KBM-7 (cell line): ENCODE data around the gene ZFYVE9.
"Not testable (repeated sequence)": the region's sequence is repeated elsewhere in the genome, so short reads cannot be mapped to it uniquely, and the experiment has no call there.

Source experiments
- DNase-seq: peaks from one replicate; pipeline ENCODE4 v3.0.0-alpha.2; 2015
- in situ Hi-C: fragments of 300-500 bp; cut with MboI; formaldehyde crosslinking; loops from 2 replicates; pipeline ENCODE4 v1.14.3; 2020; ENCODE audit warnings: low sequenced_read_pairs, low pct_unique_long_range_greater_than_20kb, mixed read lengths

The ZFYVE9 gene

GRCh38 chr1:52141513-52142219, at the start of gene ZFYVE9:
TSS of gene ZFYVE9 (plus strand) at chr1:52142089. CDS start at chr1:52233207, 91,118 bp downstream.
- DNase-seq, result peak; percentile 72
- in situ Hi-C loops, result no loop called here

GRCh38 chr1:52094300-52094699, 47.6 kb upstream of the ZFYVE9 start:
- DNase-seq, in situ Hi-C loops: not testable (repeated sequence)

GRCh38 chr1:52096216-52096615, 45.7 kb upstream of the ZFYVE9 start:
- in situ Hi-C loops, result no loop called here
- DNase-seq, result no peak

GRCh38 chr1:52098139-52098871, 43.6 kb upstream of the ZFYVE9 start:
- DNase-seq, result no peak
- in situ Hi-C loops, result no loop called here

GRCh38 chr1:52102336-52103013, 39.4 kb upstream of the ZFYVE9 start:
- no peak for DNase-seq
- in situ Hi-C loops, result no loop called here

- peak; percentile 57 for DNase-seq
Measured at GRCh38 chr1:52111492-52111891, 30.4 kb upstream of the ZFYVE9 start.

GRCh38 chr1:52112489-52112888, 29.4 kb upstream of the ZFYVE9 start:
- no peak for DNase-seq
- in situ Hi-C loops, result no loop called here

More at GRCh38 chr1:52111492-52111891, 30.4 kb upstream of the ZFYVE9 start:
- in situ Hi-C loops, result no loop called here

- in situ Hi-C loops, result no loop called here
- no peak for DNase-seq
Measured at GRCh38 chr1:52119301-52120079, 22.4 kb upstream of the ZFYVE9 start.

- no peak for DNase-seq
- in situ Hi-C loops, result no loop called here
Measured at GRCh38 chr1:52122384-52122783, 19.5 kb upstream of the ZFYVE9 start.

GRCh38 chr1:52123622-52124021, 18.3 kb upstream of the ZFYVE9 start:
- DNase-seq, result no peak
- in situ Hi-C loops, result no loop called here

GRCh38 chr1:52125736-52126359, 16.0 kb upstream of the ZFYVE9 start:
- no peak for DNase-seq
- in situ Hi-C loops, result no loop called here

GRCh38 chr1:52127181-52128180, 14.4 kb upstream of the ZFYVE9 start:
- in situ Hi-C loops, result no loop called here
- peak; percentile 54 for DNase-seq

- peak; percentile 23 for DNase-seq
- in situ Hi-C loops, result no loop called here
Measured at GRCh38 chr1:52139817-52140540, 1.9 kb upstream of the ZFYVE9 start.

GRCh38 chr1:52140633-52141512, 1.0 kb upstream of the ZFYVE9 start:
- in situ Hi-C loops, result no loop called here
- DNase-seq, result peak; percentile 53

GRCh38 chr1:52142220-52143183, 613 bp downstream of the ZFYVE9 start:
- DNase-seq, result peak; percentile 67
- in situ Hi-C loops, result no loop called here
